GM15510 (cell line): Measurements from ENCODE around the gene MPZL3.

Experiments used
- POLR2A ChIP-seq: IDR thresholded peaks from 3 replicates; pipeline ENCODE4 v1.6.1; 2011; ENCODE audit warnings: borderline replicate concordance; ENCODE audit not compliant: insufficient read length; ENCODE audit errors: extremely low read depth

The MPZL3 gene

DNA sequence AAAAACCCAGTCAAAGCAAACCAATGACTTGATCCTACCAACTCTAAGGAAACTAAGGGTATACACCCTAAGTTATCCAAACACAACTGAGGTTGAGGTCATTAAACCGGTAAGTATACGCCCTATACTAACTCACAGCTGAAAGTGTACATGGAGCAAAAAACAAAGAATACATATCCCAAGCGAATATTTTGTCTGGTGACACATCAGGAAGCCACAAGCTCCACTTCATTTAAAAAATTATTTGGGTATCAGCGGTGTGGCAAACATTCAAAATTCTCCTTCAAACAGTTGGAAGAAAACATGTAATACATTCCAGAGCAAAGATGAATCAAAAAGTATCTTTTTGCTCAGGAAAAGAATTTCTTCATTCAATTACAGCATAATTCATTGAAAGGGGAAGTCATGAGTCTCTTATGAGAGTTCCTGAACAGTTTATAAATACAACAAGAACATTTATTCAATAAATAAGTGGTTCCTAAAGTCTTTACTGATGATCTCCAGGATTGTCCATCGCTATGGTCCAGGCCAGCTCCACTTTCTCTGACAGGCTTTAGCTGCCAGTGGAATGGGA, 22.8 kb downstream of the MPZL3 start:
- no peak for TF ChIP-seq POLR2A

DNA sequence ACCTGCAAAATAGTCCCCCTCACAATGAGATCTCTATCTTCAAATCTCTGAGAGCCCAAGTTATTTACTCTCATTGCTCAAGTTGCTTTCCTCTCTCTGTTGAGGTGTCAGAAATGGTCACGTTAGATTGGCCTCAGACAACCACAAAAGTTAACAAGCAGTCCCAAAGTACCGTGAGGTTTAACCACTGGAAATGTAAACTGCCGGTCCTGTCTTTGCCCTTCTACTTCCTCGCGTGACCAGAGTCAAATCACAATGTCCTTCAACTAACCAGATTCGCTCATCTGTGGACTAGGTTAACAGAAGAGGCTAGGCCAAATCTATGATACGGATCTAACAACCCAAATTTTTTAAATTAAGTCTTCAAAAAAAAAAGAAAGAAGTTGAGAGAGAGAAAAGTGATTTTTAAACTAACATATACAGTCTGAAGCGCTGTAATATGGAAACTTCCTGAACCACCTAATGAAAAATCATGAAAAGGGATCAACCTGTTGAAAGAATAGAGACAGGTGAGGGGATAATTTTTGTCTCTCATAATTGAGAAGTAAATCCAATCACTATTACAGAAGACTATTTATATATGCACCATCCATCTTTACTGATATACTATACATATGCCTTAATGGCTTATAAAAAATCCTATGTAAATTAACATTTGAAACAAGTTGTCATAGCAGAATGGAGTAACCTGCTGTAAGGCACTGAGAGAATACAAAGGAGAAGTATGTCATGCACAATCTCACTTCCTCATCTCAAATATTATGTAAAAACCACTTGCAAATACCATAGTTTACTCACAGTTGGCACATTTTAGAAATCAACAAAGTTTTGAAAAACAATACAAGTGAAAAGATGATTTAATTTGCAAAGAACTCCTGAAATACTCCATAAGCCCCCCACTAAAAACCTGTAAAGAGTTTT, 24.0 kb downstream of the MPZL3 start:
- no peak for TF ChIP-seq POLR2A

- no peak for TF ChIP-seq POLR2A
These were observed 25.4 kb downstream of the MPZL3 start for GRCh38 chr11:118226781-118227180.

- TF ChIP-seq POLR2A, result no peak
These were observed 25.9 kb downstream of the MPZL3 start for GRCh38 chr11:118226296-118226695.

DNA sequence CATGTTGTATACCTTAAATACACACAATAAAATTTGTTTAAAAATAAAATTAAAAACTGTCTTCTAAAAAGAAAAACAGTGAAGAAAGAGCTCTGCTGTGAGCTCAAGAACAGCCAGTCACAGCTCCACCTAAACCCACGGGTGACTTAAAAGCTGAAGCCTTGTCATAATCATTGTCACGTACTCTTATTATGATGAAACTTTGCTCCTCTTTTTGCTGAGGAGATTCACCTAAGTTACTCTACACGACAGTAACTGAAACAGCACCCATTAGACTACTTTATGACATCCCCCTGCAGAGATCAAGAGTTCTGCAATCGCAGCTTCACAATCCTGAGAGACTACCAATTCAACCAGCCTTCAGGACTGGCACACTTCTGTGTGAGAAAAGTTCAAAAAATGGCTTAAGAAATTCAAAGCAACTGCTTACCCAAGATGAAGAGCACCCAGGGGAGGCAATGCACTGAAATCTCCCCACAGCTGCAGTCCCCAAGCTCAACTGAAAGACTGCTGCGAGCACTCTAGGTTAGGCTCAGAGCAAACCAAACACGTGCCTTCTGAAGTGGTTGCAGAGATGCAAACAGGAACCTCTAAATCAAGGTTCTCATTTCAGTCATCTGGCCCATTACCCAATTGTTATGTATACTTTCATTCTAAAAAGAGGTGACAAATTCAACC, 27.5 kb downstream of the MPZL3 start, which contains the start of gene JAML:
TSS of gene JAML (minus strand) at position 501 of the 678 bp plus-strand sequence. CDS start 10,145 bp downstream, outside the sequence.
- TF ChIP-seq POLR2A, result no peak

DNA sequence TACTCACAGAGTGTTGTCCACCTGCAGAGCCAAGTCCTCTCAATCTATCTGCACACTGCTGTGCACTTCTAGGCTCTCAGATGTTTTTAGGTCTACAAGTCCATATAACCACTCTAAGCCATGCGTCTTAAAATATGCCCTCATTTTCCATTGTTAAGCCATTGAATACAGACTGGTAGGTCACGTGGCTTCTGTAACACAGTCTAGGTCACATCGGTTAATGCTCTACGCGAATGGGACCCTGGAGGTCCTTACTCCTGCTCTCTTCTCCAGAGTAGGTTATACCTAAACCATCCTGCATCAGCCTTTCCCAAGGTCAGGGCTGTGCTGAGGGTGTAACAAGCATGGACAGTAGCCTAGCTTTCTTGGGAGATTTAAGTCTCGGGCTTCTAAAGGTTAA, 28.2 kb downstream of the MPZL3 start:
- TF ChIP-seq POLR2A, result no peak

DNA sequence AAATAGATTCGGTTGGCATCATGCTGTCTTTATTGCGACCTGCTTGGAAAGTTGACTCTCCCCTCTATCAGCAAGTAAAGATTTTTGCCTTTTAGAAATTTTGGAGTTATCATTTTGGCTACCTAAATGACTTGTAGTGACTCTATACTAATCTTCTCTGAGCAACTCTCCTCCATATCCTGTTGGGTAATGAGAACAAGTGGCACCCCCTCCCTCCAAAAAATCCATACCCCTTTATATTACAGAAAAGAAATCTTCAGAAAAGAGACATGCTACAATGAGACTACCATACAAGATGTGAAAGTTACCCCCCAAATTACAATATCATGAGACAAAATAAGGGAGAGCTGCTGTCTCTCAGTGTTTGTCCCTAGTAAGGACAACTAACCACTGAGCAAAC, 28.6 kb downstream of the MPZL3 start:
- no peak for TF ChIP-seq POLR2A

DNA sequence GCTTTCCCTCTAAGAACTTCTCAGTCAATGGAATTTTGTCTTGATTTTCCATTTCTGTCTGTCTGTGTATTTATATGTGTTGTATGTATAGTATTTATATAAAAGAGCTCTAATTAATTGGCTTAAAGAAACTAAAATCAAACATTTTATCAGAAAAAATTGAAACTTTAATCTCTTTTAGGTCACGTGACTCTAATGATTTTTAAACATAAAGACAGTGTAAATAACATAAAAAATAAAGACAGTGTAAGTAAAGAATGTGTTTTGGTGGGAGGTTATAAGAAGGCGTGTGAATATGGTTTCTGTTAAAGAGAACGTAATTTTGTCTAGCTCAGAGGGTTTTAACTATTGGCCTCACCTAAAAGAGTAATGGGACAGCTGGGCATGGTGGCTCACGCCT, 29.7 kb downstream of the MPZL3 start:
- no peak for TF ChIP-seq POLR2A

DNA sequence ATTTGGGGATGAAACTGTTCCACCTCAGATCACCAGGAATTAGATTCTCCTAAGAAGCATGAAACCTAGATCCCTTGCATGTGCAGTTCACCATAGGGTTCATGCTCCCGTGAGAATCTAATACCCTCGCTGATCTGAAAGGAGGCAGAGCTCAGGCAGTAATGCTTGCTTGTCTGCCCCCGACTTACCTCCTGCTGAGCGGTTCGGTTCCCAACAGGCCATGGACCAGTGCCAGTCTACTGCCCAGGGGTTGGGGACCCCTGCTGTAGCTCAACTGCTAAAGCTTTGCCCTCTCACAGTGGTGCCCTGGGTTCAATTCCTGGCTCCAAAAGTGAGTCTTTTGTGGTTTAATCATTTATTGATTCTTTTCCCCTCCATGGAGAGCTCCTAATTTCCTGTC, 30.7 kb downstream of the MPZL3 start:
- no peak for TF ChIP-seq POLR2A

GRCh38 chr11:118219732-118220131, 32.4 kb downstream of the MPZL3 start:
- TF ChIP-seq POLR2A, result no peak

GRCh38 chr11:118219244-118219643, 32.9 kb downstream of the MPZL3 start:
- no peak for TF ChIP-seq POLR2A

GRCh38 chr11:118217575-118217974, 34.6 kb downstream of the MPZL3 start:
- no peak for TF ChIP-seq POLR2A

- TF ChIP-seq POLR2A, result no peak
These were observed 35.3 kb downstream of the MPZL3 start for GRCh38 chr11:118216621-118217481.

GRCh38 chr11:118215765-118216164, 36.4 kb downstream of the MPZL3 start:
- TF ChIP-seq POLR2A, result no peak

DNA sequence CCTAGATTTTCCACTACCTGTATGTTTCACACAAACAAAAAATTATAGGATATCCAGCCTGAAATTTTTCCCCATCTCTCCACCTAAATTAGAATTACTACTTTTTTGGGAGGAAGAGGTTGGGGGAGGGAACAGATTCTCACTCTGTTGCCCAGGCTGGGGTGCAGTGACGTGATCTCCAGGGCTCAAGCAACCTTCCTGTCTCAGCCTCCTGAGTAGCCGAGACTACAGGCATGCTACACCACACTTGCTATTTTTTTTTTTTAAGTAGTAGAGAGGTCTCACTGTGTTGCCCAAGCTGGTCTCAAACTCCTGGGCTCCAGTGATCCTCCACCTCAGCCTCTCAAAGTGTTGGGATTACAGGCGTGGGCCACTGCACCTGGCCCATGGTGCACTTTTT, 36.9 kb downstream of the MPZL3 start:
- no peak for TF ChIP-seq POLR2A

DNA sequence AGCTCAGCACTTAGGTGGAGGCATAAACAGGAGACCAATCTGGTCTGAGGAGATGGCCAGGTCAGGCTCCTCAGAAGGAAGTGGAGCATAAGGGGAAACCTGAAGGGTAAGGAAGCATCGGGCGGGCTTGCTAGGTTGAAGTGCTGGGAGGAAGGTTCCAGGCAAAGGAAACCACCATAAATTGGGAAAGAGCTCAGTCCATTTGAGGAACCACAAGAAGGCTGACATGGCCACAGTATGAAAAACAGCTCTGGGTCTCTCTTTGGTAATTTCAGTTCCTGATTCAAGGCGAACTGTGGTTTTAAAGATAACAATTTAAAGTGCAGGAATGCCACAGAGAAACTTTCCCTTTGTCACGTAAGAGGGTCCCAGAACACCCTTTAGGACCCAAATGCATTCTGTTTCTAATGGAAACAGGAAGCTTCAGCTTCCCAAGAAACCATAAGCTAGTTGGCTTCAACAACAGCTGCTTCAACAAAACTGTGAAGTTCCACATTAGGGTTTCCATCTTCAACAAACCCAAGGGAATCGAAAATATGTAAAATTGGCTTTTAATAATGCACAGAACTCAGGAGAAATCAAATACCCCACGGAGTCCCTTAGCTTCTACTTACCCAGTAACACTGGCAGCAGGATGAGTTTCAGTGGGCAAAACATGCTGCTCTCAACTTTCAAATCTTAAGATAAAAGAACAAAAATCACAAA, 37.8 kb downstream of the MPZL3 start:
- no peak for TF ChIP-seq POLR2A
